Brain microvascular endothelial cell (primary cell): ENCODE data around the gene GNA15.
"Not testable (repeated sequence)": the region's sequence is repeated elsewhere in the genome, so short reads cannot be mapped to it uniquely, and the experiment has no call there.

Experiments used
- DNase-seq: peaks from one replicate; pipeline ENCODE4 v3.0.0-alpha.2; 2020
- H3K27ac ChIP-seq: fragments of 250-450 bp; sonication (Bioruptor Pico); 2 replicates; pipeline ENCODE4 v1.5.1; 2020; ENCODE audit warnings: mild to moderate bottlenecking, moderate library complexity
- H3K27me3 ChIP-seq: fragments of 250-450 bp; sonication (Bioruptor Pico); replicated peaks from 2 replicates; pipeline ENCODE4 v1.5.1; 2020; ENCODE audit warnings: mild to moderate bottlenecking
- H3K36me3 ChIP-seq: fragments of 250-450 bp; sonication (Bioruptor Pico); replicated peaks from 2 replicates; pipeline ENCODE4 v1.5.1; 2020; ENCODE audit warnings: mild to moderate bottlenecking
- H3K4me3 ChIP-seq: 2 replicates; pipeline ENCODE4 v1.5.1; 2011; ENCODE audit warnings: low read depth, mild to moderate bottlenecking, control low read depth, low read length, moderate library complexity
- in situ Hi-C: cut with HindIII; loops from 2 replicates; pipeline ENCODE4 v1.10.0; 2017; ENCODE audit warnings: low sequenced_read_pairs, low pct_ligation_motif_present
- TF ChIP-seq, protein P1 (sequence below): IDR thresholded peaks from 2 replicates; pipeline ENCODE4 v1.5.1; 2011; ENCODE audit warnings: low read depth, mild to moderate bottlenecking, moderate library complexity, low read length, control low read depth, inconsistent platforms; ENCODE audit errors: missing control alignments

GNA15 gene

DNA sequence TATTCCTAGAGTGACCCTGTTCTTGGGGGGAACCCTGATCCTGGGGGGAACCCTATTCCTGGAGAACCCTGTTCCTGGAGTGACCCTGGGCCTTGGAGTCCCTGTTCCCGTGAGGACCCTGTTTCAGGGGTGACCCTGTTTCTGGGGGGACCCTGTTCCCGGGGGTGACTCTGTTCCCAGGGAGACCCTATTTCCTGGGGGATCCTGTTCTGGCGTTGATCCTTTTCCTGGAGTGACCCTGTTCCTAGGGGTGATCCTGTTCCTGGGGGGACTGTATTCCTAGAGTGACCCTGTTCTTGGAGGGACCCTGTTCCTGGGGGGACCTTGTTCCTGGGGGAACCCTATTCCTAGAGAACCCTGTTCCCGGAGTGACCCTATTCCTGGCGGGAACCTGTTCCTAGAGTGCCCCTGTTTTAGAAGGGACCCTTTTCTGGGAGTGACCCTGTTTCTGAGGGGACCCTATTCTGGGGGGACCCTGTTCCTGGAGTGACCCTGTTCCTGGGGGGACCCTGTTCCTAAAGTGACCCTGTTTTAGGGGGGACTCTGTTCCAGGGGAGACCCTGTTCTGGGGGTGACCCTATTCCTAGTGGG is 15.0 kb downstream of the GNA15 start:
- H3K27me3 ChIP-seq: no peaks in the 10 kb centered on the region
- no peaks in the 10 kb centered on the region for H3K36me3 ChIP-seq
- no peak overlapping the region for H3K4me3 ChIP-seq
- no peak overlapping the region for H3K27ac ChIP-seq
- DNase-seq: no peak
- TF ChIP-seq, protein P1, sequence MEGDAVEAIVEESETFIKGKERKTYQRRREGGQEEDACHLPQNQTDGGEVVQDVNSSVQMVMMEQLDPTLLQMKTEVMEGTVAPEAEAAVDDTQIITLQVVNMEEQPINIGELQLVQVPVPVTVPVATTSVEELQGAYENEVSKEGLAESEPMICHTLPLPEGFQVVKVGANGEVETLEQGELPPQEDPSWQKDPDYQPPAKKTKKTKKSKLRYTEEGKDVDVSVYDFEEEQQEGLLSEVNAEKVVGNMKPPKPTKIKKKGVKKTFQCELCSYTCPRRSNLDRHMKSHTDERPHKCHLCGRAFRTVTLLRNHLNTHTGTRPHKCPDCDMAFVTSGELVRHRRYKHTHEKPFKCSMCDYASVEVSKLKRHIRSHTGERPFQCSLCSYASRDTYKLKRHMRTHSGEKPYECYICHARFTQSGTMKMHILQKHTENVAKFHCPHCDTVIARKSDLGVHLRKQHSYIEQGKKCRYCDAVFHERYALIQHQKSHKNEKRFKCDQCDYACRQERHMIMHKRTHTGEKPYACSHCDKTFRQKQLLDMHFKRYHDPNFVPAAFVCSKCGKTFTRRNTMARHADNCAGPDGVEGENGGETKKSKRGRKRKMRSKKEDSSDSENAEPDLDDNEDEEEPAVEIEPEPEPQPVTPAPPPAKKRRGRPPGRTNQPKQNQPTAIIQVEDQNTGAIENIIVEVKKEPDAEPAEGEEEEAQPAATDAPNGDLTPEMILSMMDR: no peak
- in situ Hi-C loops: no loop called here

DNA sequence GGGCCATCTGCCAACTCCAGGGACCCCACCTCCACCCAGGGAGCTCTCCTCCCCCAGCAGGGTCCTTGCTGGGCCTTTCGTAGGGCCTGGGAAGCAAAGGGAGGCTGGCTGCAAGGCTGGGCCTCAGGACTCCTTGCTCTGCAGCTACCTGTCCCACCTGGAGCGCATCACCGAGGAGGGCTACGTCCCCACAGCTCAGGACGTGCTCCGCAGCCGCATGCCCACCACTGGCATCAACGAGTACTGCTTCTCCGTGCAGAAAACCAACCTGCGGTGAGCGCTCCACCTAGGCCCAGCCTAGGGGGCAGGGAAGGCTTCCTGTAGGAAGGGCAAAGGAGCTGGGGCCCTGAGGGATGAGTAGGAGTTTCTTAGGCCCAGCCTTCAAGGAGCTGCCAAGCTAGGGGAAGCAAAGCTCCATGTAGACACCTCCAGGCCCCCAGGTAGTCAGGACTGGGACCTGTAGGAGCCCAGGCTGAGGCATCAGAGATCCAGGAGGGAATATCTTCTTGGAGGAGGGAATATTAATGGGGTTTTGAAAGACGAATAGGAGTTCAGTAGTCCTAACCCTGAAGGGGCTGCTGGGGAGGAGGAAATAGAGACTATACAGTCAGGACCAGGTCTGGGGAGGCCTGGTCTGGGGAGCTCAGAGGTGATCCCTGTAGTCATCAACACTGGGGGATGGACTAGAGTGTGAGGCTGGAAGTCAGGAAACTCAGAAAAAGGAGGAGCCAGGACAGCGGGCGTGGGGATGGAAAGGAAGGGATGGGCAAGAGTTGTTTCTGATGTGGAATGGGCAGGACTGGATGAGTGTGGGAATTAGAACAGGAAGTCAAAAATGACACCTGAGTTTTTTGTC is 16.0 kb downstream of the GNA15 start:
- no peak for DNase-seq
- Histone ChIP-seq H3K27me3 (no peaks in the 10 kb centered on the region), H3K36me3 (no peaks in the 10 kb centered on the region), H3K27ac (no peak overlapping the region), H3K4me3 (no peak overlapping the region)
- TF ChIP-seq, protein P1: no peak
- in situ Hi-C loops: no loop called here

DNA sequence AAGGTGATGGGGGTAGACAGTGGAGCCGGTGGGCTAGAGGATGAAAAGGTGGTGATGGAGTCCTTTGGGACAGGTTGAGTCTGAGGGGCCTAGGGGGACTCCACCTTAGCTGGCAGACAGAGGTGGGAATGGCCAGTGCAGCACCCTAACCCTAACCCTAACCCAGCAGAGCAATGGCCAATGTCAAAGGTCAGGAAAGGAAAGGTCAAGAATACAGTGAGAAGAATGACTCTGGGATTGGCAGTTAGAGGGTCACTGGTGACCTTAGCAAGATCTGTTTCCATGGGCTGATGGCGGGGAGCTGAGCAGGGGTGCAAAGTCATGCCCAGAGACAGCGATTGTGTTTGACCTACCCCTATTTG is 16.6 kb downstream of the GNA15 start:
- in situ Hi-C loops: no loop called here
- H3K27ac ChIP-seq: no peak overlapping the region
- no peaks in the 10 kb centered on the region for H3K36me3 ChIP-seq

DNA sequence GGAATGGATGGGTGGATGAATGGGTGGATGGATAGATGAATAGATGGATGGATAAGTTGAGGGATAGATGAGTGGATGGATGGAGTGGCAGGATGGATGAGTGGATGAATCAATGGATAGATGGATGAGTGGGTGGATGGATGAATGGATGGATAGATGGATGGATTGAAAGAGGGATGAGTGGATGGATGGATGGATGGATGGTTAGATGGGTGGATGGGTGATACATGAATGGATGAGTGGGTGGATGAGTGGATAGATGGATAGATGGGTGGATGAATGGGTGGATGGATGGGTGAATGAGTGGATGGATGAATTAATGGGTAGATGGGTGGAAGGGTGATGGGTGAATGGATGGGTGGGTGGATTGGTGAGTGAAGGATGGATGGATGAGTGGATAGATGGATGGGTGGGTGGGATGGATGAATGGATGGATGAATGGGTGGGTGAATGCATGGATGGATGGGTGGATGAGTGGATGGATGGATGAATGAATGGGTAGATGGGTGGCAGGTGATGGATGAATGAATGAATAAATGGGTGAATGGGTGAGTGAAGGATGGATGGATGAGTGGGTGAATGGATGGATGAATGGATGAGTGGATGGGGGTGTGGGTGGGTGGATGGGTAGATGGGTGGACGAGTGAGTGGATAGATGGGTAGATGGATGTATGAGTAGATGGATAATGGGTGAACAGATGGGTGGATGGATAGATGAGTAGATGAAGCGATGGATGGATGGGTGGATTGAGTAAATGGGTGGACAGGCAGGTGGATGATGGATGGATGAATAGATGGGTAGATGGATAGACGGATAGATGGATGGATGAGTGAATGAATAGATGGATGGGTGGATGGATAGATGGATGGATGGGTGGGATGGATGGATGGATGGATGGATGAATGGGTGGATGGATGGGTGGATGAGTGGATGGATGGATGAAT is 17.7 kb downstream of the GNA15 start:
- H3K27me3 ChIP-seq: no peaks in the 10 kb centered on the region
- no peak overlapping the region for H3K4me3 ChIP-seq
- no peaks in the 10 kb centered on the region for H3K36me3 ChIP-seq
- TF ChIP-seq, protein P1: no peak
- in situ Hi-C loops: no loop called here
- no peak overlapping the region for H3K27ac ChIP-seq
- DNase-seq: no peak

More for the DNA sequence above, 16.6 kb downstream of the GNA15 start:
- TF ChIP-seq, protein P1: no peak
- H3K4me3 ChIP-seq: no peak overlapping the region
- DNase-seq: no peak
- no peaks in the 10 kb centered on the region for H3K27me3 ChIP-seq

DNA sequence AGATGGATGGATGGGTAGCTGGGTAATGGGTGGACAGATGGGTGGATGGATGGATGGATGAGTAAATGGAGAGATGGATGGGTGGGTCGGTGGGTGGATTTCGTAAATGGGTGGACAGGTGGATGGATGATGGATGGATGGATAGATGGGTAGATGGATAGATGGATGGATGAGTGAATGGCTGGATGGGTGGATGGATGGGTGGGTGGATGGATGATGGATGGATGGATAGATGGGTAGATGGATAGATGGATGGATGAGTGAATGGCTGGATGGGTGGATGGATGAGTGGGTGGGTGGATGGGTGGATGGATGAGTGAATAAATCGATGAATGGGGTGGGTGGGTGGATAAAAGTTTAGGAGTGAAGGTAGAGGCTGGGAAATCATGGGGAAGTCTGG is 18.6 kb downstream of the GNA15 start:
- peak overlapping the region; percentile 94 for H3K27ac ChIP-seq
- H3K27me3 ChIP-seq, DNase-seq, in situ Hi-C loops, H3K4me3 ChIP-seq, H3K36me3 ChIP-seq: not testable (repeated sequence)
